ENCODE measurements around the gene NUDT3. TPM values are rescaled to one million over a fixed set of nuclear protein-coding genes. Genes with fewer than 3 reads are reported as not detected.

NUDT3 gene
- total and polyA plus RNA-seq, 7 donors, result 10.6 to 70.5 (median 33.3) TPM

GRCh38 chr6:34231566-34232336 is 160.7 kb downstream of the NUDT3 start:
- Histone ChIP-seq H3K27me3 (ENCODE audit: insufficient read depth in 3 of 3, low read length in 2 of 3) (no peaks in the 10 kb centered on the region), H3K9me3 (no peaks in the 10 kb centered on the region), H3K4me1 (no peaks in the 10 kb centered on the region), H3K36me3 (ENCODE audit: insufficient read depth in 1 of 2, low read depth in 1 of 2) (no peaks in the 10 kb centered on the region), H3K27ac (no peak overlapping the region), H3K4me3 (no peak overlapping the region)
- peak in 1 of 2 donors; percentile 19 for DNase-seq
- TF ChIP-seq CTCF (IDR thresholded peaks at IDR 0.05), result no peak
- ATAC-seq, result no peak
- 94 to 97% (median 94%) methylated on average over 17 of the region's 17 CpGs for WGBS, 3 donors
- intact Hi-C loops (cut with DNase I), result no loop called here

GRCh38 chr6:34230653-34231371 is 161.7 kb downstream of the NUDT3 start:
- DNase-seq (peak in 1 of 2 donors; percentile 31), ATAC-seq (no peak)
- intact Hi-C loops (cut with DNase I), result no loop called here
- TF ChIP-seq CTCF (IDR thresholded peaks at IDR 0.05), result no peak
- Histone ChIP-seq H3K27me3 (ENCODE audit: insufficient read depth in 3 of 3, low read length in 2 of 3) (no peaks in the 10 kb centered on the region), H3K4me1 (no peaks in the 10 kb centered on the region), H3K27ac (no peak overlapping the region), H3K36me3 (ENCODE audit: insufficient read depth in 1 of 2, low read depth in 1 of 2) (no peaks in the 10 kb centered on the region), H3K9me3 (no peaks in the 10 kb centered on the region), H3K4me3 (no peak overlapping the region)
- WGBS, 3 donors, result 85 to 91% (median 91%) methylated on average over 5 of the region's 5 CpGs

DNA sequence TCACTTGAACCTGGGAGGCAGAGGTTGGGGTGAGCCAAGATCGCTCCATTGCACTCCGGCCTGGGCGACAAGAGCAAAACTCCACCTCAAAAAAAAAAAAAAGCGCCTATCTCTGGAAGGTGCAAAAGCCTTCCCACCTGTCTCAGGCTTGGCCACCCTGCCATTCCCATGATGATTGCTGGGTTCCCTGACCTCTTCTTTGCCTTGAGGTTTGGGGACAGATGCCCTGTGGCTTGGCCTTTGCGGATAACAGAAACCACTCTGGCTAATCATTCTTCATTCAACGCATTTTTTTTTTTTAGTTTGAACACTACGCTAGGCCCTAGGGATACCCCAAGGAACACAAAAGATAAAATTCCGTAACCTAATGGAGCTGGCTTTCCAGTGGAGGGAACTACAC is 162.6 kb downstream of the NUDT3 start:
- Histone ChIP-seq H3K4me1 (no peaks in the 10 kb centered on the region), H3K9me3 (no peaks in the 10 kb centered on the region), H3K27me3 (ENCODE audit: insufficient read depth in 3 of 3, low read length in 2 of 3) (no peaks in the 10 kb centered on the region), H3K36me3 (ENCODE audit: insufficient read depth in 1 of 2, low read depth in 1 of 2) (no peaks in the 10 kb centered on the region), H3K27ac (no peak overlapping the region), H3K4me3 (no peak overlapping the region)
- WGBS, 3 donors, result 92 to 96% (median 94%) methylated on average over 7 to 8 of the region's 8 CpGs
- TF ChIP-seq CTCF (IDR thresholded peaks at IDR 0.05), result no peak
- intact Hi-C loops (cut with DNase I), result no loop called here
- ATAC-seq (no peak), DNase-seq (peak in 1 of 2 donors; percentile 3)

Other genes with a start within 250 kb of the NUDT3 start
- gene GRM4, start 246.6 kb downstream of the NUDT3 start, total RNA-seq, result under 1 TPM in 2 of 4 donors, not detected in 2; 0.07 to 0.39 TPM
- under 1 TPM in 1 of 3 donors, not detected in 2; 0.14 TPM for gene GRM4, start 246.6 kb downstream of the NUDT3 start, polyA plus RNA-seq
- 100 to 1,000 TPM in 3 of 4 donors, 10 to 100 TPM in 1; 83.5 to 151 (median 128) TPM for gene HMGA1, start 155.8 kb downstream of the NUDT3 start, total RNA-seq
- gene HMGA1, start 155.8 kb downstream of the NUDT3 start, polyA plus RNA-seq, result 100 to 1,000 TPM; 111 to 389 (median 205) TPM
- 10 to 100 TPM; 14.4 to 59.4 (median 31.5) TPM for gene SMIM29, start 143.7 kb downstream of the NUDT3 start, total RNA-seq
- gene SMIM29, start 143.7 kb downstream of the NUDT3 start, polyA plus RNA-seq, result 100 to 1,000 TPM in 1 of 3 donors, 10 to 100 TPM in 2; 24.6 to 100 (median 44.1) TPM
- gene RPS10, start 33.4 kb upstream of the NUDT3 start, total RNA-seq, result 100 to 1,000 TPM; 601 to 836 (median 791) TPM
- 1,000 to 10,000 TPM; 1,402 to 2,522 (median 1,825) TPM for gene RPS10, start 33.4 kb upstream of the NUDT3 start, polyA plus RNA-seq
- gene PACSIN1, start 73.4 kb upstream of the NUDT3 start, total RNA-seq, result under 1 TPM in 2 of 4 donors, not detected in 2; 0.11 TPM
- under 1 TPM in 1 of 3 donors, not detected in 2; 0.17 TPM for gene PACSIN1, start 73.4 kb upstream of the NUDT3 start, polyA plus RNA-seq
- gene SPDEF, start 163.7 kb upstream of the NUDT3 start, total RNA-seq, result under 1 TPM in 2 of 4 donors, not detected in 2; 0.19 to 0.22 TPM
- under 1 TPM; 0.03 to 0.22 (median 0.21) TPM for gene SPDEF, start 163.7 kb upstream of the NUDT3 start, polyA plus RNA-seq

Measured in psoas muscle (tissue), 8 donors.